ENCODE measurements around the gene MAP3K14.

Gene MAP3K14

DNA sequence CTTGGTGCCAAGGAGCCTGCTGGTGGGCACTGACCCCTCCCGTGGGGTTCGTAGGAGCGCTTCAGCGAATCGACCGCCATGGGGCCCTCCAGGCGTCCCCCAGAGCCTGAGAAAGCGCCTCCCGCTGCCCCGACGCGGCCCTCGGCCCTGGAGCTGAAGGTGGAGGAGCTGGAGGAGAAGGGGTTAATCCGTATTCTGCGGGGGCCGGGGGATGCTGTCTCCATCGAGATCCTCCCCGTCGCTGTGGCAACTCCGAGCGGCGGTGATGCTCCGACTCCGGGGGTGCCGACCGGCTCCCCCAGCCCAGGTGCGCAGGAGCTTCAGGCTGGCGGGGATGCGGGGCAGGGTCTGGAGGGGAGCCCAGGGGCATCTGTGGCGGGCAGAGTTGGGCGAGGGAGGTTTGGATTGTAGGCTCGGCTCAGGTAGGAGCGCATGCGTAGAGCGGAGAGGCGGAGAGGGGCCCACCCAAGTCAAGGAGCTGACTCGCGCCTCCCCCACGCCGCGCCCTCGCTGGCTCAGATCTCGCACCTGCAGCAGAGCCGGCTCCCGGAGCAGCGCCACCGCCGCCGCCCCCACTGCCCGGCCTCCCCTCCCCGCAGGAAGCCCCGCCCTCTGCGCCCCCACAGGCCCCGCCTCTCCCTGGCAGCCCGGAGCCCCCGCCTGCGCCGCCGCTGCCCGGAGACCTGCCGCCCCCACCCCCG is 75.3 kb downstream of the MAP3K14 start:
- TF ChIP-seq TAF1 (IDR thresholded peaks at IDR 0.05; ENCODE audit: borderline replicate concordance, insufficient read depth, low read length) (no peak), FOXP2 (optimal IDR thresholded peaks at IDR 0.05; ENCODE audit: borderline replicate concordance, extremely low read depth, extremely low read length, insufficient read depth) (no peak), POLR2AphosphoS5 (IDR thresholded peaks at IDR 0.05; ENCODE audit: low read depth, low read length) (no peak), SIN3A (IDR thresholded peaks at IDR 0.05; ENCODE audit: borderline replicate concordance, insufficient read depth, low read length) (no peak)
- TF ChIP-seq, protein P1, sequence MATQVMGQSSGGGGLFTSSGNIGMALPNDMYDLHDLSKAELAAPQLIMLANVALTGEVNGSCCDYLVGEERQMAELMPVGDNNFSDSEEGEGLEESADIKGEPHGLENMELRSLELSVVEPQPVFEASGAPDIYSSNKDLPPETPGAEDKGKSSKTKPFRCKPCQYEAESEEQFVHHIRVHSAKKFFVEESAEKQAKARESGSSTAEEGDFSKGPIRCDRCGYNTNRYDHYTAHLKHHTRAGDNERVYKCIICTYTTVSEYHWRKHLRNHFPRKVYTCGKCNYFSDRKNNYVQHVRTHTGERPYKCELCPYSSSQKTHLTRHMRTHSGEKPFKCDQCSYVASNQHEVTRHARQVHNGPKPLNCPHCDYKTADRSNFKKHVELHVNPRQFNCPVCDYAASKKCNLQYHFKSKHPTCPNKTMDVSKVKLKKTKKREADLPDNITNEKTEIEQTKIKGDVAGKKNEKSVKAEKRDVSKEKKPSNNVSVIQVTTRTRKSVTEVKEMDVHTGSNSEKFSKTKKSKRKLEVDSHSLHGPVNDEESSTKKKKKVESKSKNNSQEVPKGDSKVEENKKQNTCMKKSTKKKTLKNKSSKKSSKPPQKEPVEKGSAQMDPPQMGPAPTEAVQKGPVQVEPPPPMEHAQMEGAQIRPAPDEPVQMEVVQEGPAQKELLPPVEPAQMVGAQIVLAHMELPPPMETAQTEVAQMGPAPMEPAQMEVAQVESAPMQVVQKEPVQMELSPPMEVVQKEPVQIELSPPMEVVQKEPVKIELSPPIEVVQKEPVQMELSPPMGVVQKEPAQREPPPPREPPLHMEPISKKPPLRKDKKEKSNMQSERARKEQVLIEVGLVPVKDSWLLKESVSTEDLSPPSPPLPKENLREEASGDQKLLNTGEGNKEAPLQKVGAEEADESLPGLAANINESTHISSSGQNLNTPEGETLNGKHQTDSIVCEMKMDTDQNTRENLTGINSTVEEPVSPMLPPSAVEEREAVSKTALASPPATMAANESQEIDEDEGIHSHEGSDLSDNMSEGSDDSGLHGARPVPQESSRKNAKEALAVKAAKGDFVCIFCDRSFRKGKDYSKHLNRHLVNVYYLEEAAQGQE (IDR thresholded peaks at IDR 0.05; ENCODE audit: insufficient read depth in 1 of 2, low read depth in 2 of 2, low read length in 2 of 2), result no peak

DNA sequence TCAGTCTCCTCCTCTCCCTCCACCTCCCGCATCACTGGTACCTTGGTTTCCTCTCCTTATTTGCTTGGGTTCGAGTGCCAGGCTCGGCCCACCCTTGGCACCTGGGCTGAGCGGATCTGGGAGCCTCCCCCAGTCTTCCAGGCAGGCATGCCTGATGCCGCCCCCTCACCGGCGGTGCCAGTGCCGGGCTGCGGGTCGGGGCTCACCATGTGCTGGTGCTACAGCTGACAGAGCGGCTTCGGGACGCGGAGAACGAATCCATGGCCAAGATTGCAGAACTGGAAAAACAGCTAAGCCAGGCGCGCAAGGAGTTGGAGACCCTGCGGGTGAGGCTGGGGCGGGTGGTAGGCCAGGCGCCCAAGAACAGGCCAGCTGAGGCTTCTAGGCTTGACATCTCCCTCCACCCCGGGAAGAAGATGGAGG is 75.9 kb downstream of the MAP3K14 start:
- no peak for TF ChIP-seq SIN3A (IDR thresholded peaks at IDR 0.05; ENCODE audit: borderline replicate concordance, insufficient read depth, low read length)
- no peak for TF ChIP-seq TAF1 (IDR thresholded peaks at IDR 0.05; ENCODE audit: borderline replicate concordance, insufficient read depth, low read length)
- no peak for TF ChIP-seq POLR2AphosphoS5 (IDR thresholded peaks at IDR 0.05; ENCODE audit: low read depth, low read length)
- TF ChIP-seq, protein P1 (IDR thresholded peaks at IDR 0.05; ENCODE audit: insufficient read depth in 1 of 2, low read depth in 2 of 2, low read length in 2 of 2), result no peak
- TF ChIP-seq FOXP2 (optimal IDR thresholded peaks at IDR 0.05; ENCODE audit: borderline replicate concordance, extremely low read depth, extremely low read length, insufficient read depth), result no peak

DNA sequence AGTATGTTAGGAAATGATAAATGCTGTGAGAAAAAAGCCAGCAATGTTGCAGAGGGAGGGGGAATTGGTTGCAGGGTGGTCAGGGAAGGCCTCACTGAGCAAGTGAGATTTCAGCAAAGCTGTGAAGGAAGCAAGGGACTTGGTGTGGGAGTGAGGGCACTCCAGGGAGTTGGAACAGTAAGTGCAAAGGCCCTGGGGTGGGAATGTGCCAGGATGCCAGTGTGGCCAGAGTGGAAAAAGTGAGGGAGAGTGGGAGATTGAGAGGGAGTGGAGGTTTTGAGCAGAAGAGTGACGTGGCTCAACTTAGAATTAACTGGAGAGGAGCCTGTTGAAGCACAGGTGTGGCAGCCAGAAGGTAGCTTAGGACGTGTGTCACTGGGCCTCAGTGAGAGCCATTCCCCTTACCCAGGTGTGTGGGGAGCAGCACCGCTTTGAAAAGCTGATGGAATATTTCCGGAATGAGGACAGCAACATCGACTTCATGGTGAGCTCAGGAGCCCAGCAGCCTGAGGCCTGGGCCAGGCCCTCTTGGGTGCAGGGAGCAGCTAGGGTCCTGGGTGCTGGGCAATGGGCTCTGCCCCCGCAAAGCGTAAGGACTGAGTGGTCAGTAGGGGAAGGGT is 78.6 kb downstream of the MAP3K14 start:
- no peak for TF ChIP-seq SIN3A (IDR thresholded peaks at IDR 0.05; ENCODE audit: borderline replicate concordance, insufficient read depth, low read length)
- TF ChIP-seq, protein P1 (IDR thresholded peaks at IDR 0.05; ENCODE audit: insufficient read depth in 1 of 2, low read depth in 2 of 2, low read length in 2 of 2), result no peak
- TF ChIP-seq FOXP2 (optimal IDR thresholded peaks at IDR 0.05; ENCODE audit: borderline replicate concordance, extremely low read depth, extremely low read length, insufficient read depth), result no peak
- TF ChIP-seq POLR2AphosphoS5 (IDR thresholded peaks at IDR 0.05; ENCODE audit: low read depth, low read length), result no peak
- TF ChIP-seq TAF1 (IDR thresholded peaks at IDR 0.05; ENCODE audit: borderline replicate concordance, insufficient read depth, low read length), result no peak

DNA sequence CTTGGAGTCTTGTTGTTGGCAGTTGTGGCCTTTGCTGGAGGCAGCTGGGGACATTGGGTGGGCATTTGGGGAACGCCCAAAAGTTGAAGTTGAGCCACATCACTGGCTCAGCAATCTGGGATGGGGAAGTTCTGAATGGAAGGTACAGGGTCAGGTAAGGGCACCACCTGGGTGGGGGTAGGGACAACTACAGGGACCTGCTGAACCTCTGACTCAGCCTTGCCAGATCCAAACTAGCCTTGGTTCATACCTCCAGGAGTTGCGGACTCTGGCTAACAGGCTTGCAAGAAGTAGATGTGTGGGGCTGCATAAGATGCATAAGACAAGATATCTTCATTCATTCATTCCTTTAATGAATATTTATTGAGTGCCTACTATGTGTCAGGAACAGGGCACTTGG is 79.1 kb downstream of the MAP3K14 start:
- TF ChIP-seq FOXP2 (optimal IDR thresholded peaks at IDR 0.05; ENCODE audit: borderline replicate concordance, extremely low read depth, extremely low read length, insufficient read depth) (no peak), SIN3A (IDR thresholded peaks at IDR 0.05; ENCODE audit: borderline replicate concordance, insufficient read depth, low read length) (no peak), TAF1 (IDR thresholded peaks at IDR 0.05; ENCODE audit: borderline replicate concordance, insufficient read depth, low read length) (no peak), POLR2AphosphoS5 (IDR thresholded peaks at IDR 0.05; ENCODE audit: low read depth, low read length) (no peak)
- TF ChIP-seq, protein P1 (IDR thresholded peaks at IDR 0.05; ENCODE audit: insufficient read depth in 1 of 2, low read depth in 2 of 2, low read length in 2 of 2), result no peak

Data from PFSK-1 (cell line).